Non-pigmented ciliary epithelial cell (primary cell): Measurements from ENCODE around the gene TRMT44.
"Not testable (repeated sequence)": the region's sequence is repeated elsewhere in the genome, so short reads cannot be mapped to it uniquely, and the experiment has no call there.

Source experiments
- DNase-seq: peaks from one replicate; pipeline ENCODE4 v3.0.0-alpha.2; 2010; ENCODE audit warnings: low read depth

TRMT44 gene

GRCh38 chr4:8494983-8495548 is 54.5 kb downstream of the TRMT44 start:
- no peak for DNase-seq

DNA sequence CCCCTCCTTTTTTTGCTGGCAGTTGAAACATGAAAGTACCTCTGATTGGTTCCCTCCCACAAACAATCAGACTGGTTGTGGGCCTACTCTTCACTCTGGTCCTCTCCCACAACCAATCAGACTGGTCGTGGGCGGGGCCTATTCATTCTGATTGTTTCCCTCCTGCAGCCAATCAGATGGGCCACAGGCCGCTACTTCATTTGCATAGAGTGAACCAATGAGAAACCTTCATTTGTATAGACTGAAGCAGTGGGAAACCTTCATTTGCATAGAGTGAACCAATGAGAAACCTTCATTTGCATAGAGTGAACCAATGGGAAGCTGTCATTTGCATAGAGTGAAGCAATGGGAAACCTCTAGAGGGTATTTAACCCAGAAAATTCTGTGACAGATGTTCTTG is 55.2 kb downstream of the TRMT44 start:
- no peak for DNase-seq

GRCh38 chr4:8497762-8498161 is 57.2 kb downstream of the TRMT44 start:
- no peak for DNase-seq

DNA sequence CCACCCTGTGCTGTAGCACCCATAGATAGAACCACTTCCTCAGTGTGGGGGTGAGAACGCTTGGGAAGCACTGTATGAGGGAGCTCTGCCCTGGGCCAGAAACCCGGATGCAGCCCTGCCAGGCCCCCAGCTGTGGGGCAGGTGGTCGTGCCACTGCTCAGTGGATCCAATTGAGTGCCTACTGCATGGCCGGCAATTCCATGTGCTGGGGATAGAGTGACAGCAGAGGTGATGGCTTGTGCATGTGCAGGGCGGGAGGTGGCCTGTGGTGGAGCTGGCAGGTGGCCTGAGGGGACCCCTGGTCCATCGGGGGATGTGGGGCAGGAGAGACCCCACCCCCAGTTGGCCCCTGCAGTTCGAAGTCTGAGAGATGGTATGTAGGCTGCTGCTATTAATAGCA is 60.4 kb downstream of the TRMT44 start:
- DNase-seq = no peak

DNA sequence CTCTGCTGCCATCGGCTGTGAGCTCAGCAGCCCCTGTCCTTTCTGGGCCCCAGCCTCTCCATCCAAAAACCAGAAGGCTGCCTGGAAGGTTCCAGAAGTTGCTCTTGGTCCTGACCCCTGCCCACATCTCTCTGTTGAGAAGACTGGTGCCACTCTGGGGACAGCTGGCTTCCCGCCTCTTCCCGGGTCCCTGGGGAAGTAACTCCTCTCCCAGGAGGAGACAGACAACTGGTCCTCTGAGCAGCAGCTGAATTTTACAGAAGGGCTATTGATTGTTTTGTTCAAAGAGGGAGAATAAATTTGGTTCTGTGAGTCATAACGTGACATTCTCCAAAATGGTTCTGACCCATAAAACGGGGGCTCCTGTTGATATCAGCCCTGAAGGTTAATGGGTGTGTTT is 61.2 kb downstream of the TRMT44 start:
- no peak for DNase-seq

DNA sequence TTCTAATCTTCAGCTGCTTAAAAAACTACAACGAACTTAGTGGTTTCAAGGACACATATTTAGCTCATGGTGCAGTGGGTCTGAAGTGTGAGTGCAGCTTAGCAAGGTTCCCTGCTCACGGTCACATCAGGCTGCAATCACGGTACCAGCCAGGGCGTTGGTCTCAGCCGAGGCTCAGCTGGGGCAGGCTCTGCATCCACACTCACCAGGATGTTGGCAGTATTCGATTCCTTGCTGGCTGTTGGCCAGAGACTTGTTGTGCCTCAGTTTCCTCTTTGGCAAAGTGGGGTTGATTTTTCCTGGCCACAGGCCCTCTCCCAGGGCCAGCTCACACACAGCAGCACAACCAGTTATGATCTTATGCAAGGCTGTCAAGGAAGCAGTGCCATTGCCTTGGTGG is 61.8 kb downstream of the TRMT44 start:
- DNase-seq = no peak

GRCh38 chr4:8502836-8503585 is 62.4 kb downstream of the TRMT44 start:
- no peak for DNase-seq

- no peak for DNase-seq
Measured at GRCh38 chr4:8503801-8504200, 63.2 kb downstream of the TRMT44 start.

GRCh38 chr4:8504279-8505007 is 63.9 kb downstream of the TRMT44 start:
- DNase-seq = no peak

DNA sequence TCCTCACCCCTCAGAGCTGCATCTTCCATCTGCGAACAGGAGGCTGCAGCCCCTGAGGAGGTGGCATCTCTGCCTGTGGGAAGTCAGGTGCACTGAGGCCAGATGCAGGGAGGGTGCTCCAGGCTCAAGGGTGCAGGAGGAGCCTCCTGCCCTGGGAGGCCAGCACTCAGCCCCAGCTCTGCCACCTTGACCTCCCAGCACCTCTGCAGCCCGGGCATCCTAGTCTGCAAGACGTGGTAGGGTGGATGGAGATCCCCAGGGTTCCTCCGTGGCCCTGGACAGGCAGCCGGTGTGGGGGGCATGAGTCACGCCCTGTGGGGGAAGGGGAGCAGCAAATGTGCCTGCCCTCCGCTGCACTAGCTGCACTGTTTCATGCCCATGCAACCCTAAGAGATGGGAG is 64.7 kb downstream of the TRMT44 start:
- no peak for DNase-seq

DNA sequence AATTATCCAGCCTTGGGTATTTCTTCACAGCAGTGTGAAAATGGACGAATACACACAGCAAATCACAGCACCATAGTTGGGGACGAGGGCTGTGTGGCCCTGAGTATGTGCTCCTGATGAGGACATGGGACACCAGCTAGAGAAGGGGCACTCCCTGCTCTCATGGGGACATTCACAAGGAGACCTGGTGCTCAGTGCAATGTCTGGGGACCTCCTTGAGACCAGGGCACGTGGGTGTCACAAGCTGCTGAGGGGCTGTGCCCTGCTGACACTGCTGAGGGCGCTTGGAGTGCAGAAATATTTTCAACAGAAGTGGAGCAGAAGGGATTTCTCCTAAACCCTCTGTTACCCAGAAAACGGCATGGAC is 65.4 kb downstream of the TRMT44 start:
- DNase-seq = no peak

DNA sequence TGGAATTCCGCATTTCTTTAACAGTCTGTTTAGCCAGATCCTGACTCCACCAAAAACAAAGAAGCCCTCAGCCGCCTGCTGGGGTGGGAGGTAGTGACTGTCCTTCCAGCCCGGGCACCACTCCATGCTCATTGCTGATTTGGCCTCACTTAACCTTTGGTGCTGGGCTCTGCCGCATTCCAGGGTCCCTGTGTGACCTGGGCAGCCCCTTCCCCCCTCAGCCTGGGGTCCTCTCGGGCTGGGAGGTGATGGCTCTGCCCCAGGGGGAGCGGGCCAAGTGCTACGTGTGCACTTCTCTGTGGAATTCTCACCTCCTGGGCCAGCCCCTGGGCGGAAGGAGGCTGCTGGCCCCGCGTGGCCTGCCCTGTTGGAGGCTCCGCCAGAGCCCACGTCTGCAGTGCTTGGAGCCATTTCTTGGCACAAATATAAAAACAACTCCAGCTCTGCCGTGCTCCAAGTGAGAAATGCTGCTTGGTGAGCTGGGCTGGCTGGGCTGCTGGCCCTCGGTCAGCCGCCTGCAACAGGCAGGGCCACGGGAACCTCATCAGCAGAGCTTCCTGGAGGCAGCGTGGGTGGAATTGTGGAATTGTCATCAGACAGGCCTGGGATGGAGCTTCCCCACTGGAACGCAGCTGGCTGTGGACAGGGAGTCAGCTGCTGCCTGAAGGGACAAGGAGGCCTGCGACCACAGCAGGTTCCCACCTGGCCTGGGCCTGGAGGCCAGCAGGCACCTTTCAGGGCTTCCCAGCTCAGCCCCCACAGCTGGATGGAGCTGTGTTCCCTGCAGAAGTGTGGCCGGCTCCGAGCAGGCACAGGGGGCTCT is 66.0 kb downstream of the TRMT44 start:
- no peak for DNase-seq

DNA sequence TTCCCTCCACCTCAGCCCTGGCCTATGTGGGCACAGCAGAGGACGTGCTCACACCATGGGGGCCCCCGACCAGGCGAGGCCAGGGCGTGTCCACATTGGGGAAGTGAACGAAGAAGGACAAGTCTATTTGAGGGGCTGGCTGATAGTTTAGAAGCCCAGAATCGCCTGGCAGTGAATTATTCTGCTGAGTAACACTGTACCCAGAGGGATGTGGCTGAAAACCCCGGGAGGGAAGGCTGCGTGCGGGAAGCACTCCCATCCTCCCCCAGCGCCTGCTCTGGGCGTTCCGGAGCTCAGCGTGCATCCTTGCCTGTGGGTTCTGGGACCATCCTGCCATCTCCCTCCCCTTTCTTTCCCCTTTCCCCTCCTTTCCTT is 66.6 kb downstream of the TRMT44 start:
- DNase-seq = no peak

- no peak for DNase-seq
Measured at GRCh38 chr4:8507624-8508023, 67.0 kb downstream of the TRMT44 start.

- DNase-seq = no peak
Measured at GRCh38 chr4:8508266-8508665, 67.7 kb downstream of the TRMT44 start.

- DNase-seq = no peak
Measured at GRCh38 chr4:8508740-8509139, 68.2 kb downstream of the TRMT44 start.

DNA sequence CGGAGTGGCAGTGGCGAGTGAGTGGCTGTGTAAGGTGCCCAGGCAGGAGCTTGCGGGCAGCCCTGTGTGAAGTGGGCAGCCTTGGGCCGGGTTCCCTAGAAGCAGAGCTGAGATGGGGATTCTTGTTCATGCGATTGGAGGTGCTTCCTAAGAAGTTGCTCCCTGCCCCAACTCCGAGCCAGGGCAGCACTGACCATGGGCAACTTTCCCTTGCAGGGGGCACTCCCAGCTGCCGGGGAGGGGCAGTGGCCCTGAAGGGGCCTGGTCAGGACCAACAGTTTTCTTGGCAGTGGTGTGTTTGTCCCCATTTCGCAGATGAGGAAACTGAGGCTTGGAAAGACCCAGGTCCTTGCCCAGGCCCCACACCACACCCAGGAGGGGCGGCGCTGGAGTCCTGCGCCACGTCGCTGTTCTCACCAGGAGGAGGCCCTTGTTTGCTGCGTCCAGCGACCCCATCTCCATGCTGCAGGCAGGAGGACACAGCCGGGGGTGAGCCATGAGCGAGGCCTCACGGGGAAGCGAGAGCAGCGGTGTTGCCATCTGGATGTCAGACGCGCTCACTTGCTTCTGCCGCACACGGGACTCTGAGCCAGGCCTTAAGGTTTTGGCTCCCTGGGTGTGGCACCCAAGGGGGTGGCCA is 68.9 kb downstream of the TRMT44 start:
- DNase-seq = no peak

GRCh38 chr4:8510191-8510590 is 69.6 kb downstream of the TRMT44 start:
- no peak for DNase-seq

DNA sequence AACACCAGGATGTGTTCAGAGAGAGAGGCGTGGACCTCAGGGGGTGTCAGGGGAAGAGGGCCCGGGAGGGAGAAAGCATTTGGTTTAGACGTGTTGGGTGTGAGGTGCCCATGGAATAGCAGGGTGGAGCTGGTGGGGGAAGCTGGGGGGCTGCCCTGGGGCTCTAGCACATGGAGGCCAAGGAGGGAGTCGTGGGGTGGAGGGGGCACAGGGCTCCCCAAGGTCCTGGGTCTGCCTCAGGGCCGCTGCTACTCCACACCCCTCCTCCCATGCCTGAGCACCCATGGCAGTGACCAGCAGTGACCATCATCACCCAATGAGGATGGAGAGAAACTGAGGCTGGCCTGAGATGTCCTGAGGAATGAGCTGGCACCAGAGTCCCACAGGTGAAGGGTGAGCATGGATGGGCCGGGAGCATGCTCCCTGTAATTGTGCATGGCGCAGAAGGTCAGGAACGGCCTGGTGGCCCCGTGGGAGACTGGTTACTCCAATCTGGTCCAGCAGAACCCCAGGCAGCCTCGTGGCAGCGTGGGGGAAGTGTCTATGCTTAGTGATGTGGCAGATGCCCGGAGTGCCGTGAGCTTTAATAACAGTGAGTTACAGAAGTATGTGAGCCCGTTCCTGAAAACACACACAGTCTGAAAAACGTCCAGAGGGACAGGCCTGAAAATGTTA is 70.2 kb downstream of the TRMT44 start:
- DNase-seq = no peak

- no peak for DNase-seq
Measured at GRCh38 chr4:8512510-8512909, 71.9 kb downstream of the TRMT44 start.

DNA sequence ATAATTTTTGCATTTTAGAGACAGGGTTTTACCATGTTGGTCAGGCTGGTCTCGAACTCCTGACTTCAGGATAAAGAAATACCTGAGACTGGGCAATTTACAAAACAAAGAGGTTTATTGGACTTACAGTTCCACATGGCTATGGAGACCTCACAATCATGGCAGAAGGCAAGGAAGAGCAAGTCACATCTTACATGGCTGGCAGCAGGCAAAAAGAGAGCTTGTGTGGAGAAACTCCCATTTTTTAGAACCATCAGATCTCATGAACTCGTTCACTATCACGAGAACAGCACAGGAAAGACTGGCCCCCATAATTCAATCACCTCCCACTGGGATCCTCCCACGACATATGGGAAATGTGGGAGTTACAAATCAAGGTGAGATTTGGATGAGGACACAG is 72.5 kb downstream of the TRMT44 start:
- not testable (repeated sequence) for DNase-seq

DNA sequence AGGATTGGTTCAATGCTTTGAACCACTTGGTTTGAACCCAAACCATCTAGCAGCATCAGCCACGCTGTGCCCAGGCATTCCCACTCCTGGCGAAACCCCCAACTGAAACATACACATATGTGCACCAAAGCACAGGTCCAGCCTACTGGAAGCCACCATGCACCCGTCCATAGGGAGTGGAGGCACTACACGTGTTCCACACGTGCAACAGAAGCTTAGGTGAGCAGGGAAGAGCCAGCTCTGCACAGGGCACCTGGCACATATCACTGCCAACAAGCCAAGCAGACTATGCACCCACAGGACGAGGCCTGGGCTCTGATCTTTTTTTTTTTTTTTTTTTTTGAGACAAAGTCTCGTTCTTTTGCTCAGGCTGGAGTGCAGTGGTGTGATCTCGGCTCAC is 73.4 kb downstream of the TRMT44 start:
- DNase-seq = no peak
